SK-N-SH (cell line): ENCODE measurements around the gene CERKL. TPM values are rescaled to one million over a fixed set of nuclear protein-coding genes. Genes with fewer than 3 reads are reported as not detected.

Experiments used
- CTCF ChIA-PET: fragments of 300-600, 350-600 bp; formaldehyde crosslinking; extraction: SDS; loops from one replicate; lab custom pipeline; 2021; lab: Yijun Ruan, JAX
- POLR2A ChIA-PET: fragments of 350-600 bp; sonication (Branson Sonifier 250); formaldehyde crosslinking; extraction: SDS; loops from one replicate; lab custom pipeline; 2020; ENCODE audit warnings: antibody characterized with exemption, inconsistent platforms; lab: Yijun Ruan, JAX
- DNase-seq: peaks from one replicate; pipeline ENCODE4 v3.0.0; 2012
- H2AFZ ChIP-seq: fragments of 200-600 bp; sonication (generic); 2 replicates; pipeline ENCODE4 v1.8.1; 2016; ENCODE audit warnings: antibody characterized with exemption, mild to moderate bottlenecking, low read depth
- H3F3A ChIP-seq: fragments of 200-600 bp; sonication (generic); replicated peaks from 2 replicates; pipeline ENCODE3; 2016; ENCODE audit warnings: antibody characterized with exemption, mild to moderate bottlenecking; ENCODE audit not compliant: insufficient read depth
- H3K27ac ChIP-seq, 2 experiments: fragments of 200-500 bp in 1 of 2; fragments of 200-600 bp in 1 of 2; sonication (Bioruptor generic) in 1 of 2; sonication (generic), shearing (Covaris generic) in 1 of 2; 2 replicates each; pipeline versions ENCODE4 v1.5.1 to v1.6.1; 2014 to 2016; ENCODE audit warnings: low read depth in 2 of 2, inconsistent platforms in 1 of 2, low read length in 1 of 2, mild to moderate bottlenecking in 1 of 2, mixed read lengths in 1 of 2
- H3K27me3 ChIP-seq: fragments of 200-600 bp; sonication (generic), shearing (Covaris generic); 2 replicates; pipeline ENCODE4 v1.6.1; 2016; ENCODE audit warnings: mixed run types; ENCODE audit not compliant: insufficient read depth
- H3K36me3 ChIP-seq, 2 experiments: fragments of 200-500 bp in 1 of 2; fragments of 200-600 bp in 1 of 2; sonication (Bioruptor generic) in 1 of 2; sonication (generic) in 1 of 2; replicated peaks in 1 of 2; 2 replicates each; pipeline versions ENCODE3 to v1.5.1; 2014 to 2016; ENCODE audit warnings: low read length in 1 of 2, mild to moderate bottlenecking in 1 of 2; ENCODE audit not compliant: insufficient read depth in 2 of 2, control insufficient read depth in 1 of 2
- H3K4me1 ChIP-seq, 2 experiments: fragments of 200-500 bp in 1 of 2; fragments of 200-600 bp in 1 of 2; sonication (Bioruptor generic) in 1 of 2; sonication (generic), shearing (Covaris generic) in 1 of 2; 2 replicates each; pipeline versions ENCODE4 v1.5.1 to v1.6.1; 2014 to 2016; ENCODE audit warnings: low read depth in 1 of 2, low read length in 1 of 2, mixed run types in 1 of 2; ENCODE audit not compliant: insufficient read depth in 2 of 2, control insufficient read depth in 1 of 2
- H3K4me2 ChIP-seq: fragments of 200-600 bp; sonication (generic), shearing (Covaris generic); 2 replicates; pipeline ENCODE4 v1.6.1; 2017; ENCODE audit warnings: mixed run types
- H3K4me3 ChIP-seq, 2 experiments: fragments of 200-500 bp in 1 of 2; fragments of 200-600 bp in 1 of 2; sonication (Bioruptor generic) in 1 of 2; sonication (generic), shearing (Covaris generic) in 1 of 2; 2 replicates each; pipeline versions ENCODE4 v1.5.1 to v1.8.1; 2014 to 2016; ENCODE audit warnings: low read depth in 2 of 2, inconsistent platforms in 1 of 2, low read length in 1 of 2, mild to moderate bottlenecking in 1 of 2, mixed read lengths in 1 of 2, moderate library complexity in 1 of 2
- H3K79me2 ChIP-seq: fragments of 200-600 bp; sonication (generic); 2 replicates; pipeline ENCODE4 v1.8.1; 2017; ENCODE audit warnings: mild to moderate bottlenecking; ENCODE audit not compliant: insufficient read depth
- H3K9ac ChIP-seq: fragments of 200-600 bp; sonication (generic); 2 replicates; pipeline ENCODE4 v1.6.1; 2017; ENCODE audit warnings: mixed run types
- H3K9me2 ChIP-seq: fragments of 200-600 bp; sonication (generic); 2 replicates; pipeline ENCODE4 v1.6.1; 2017; ENCODE audit warnings: mixed run types
- H3K9me3 ChIP-seq: fragments of 200-600 bp; sonication (generic); 2 replicates; pipeline ENCODE4 v1.6.1; 2017; ENCODE audit warnings: mixed run types, mild to moderate bottlenecking, moderate library complexity
- H4K20me1 ChIP-seq: fragments of 200-600 bp; sonication (generic); 2 replicates; pipeline ENCODE4 v1.6.1; 2017; ENCODE audit warnings: mild to moderate bottlenecking, mixed run types; ENCODE audit not compliant: insufficient read depth
- CHD2 ChIP-seq: fragments of 150-350 bp; IDR thresholded peaks from 2 replicates; pipeline ENCODE4 v1.6.1; 2018; ENCODE audit warnings: low read length; ENCODE audit not compliant: partially characterized antibody
- ELF1 ChIP-seq: IDR thresholded peaks from 2 replicates; pipeline ENCODE4 v1.4.0; 2012
- FOSL2 ChIP-seq: IDR thresholded peaks from 2 replicates; pipeline ENCODE4 v1.4.0; 2012; ENCODE audit warnings: low read depth, mild to moderate bottlenecking, moderate library complexity, borderline replicate concordance
- GATA2 ChIP-seq: sonication (generic); formaldehyde crosslinking; IDR thresholded peaks from 2 replicates; pipeline ENCODE4 v1.5.0; 2020; ENCODE audit warnings: mild to moderate bottlenecking, missing genetic modification reagents
- MXI1 ChIP-seq: IDR thresholded peaks from 2 replicates; pipeline ENCODE4 v1.6.1; 2012; ENCODE audit warnings: mild to moderate bottlenecking, low read depth, low read length, improper control_type of control experiment
- RFX5 ChIP-seq: IDR thresholded peaks from 2 replicates; pipeline ENCODE4 v1.6.1; 2012; ENCODE audit warnings: mild to moderate bottlenecking, improper control_type of control experiment, low read length
- RXRA ChIP-seq: IDR thresholded peaks from 2 replicates; pipeline ENCODE4 v1.4.0; 2012; ENCODE audit warnings: low read depth, mild to moderate bottlenecking, borderline replicate concordance
- TAF1 ChIP-seq: IDR thresholded peaks from 2 replicates; pipeline ENCODE4 v1.6.1; 2012; ENCODE audit warnings: low read depth, mild to moderate bottlenecking, low read length, moderate library complexity, borderline replicate concordance
- YY1 ChIP-seq: IDR thresholded peaks from 2 replicates; pipeline ENCODE4 v1.4.0; 2012; ENCODE audit warnings: low read depth, mild to moderate bottlenecking
- WGBS: methylation state at CpG from one replicate; pipeline ENCODE4 v1.1.6; 2017; ENCODE audit warnings: low lambda C conversion rate; 5-methylcytosine and 5-hydroxymethylcytosine counted together
- polyA plus RNA-seq, 3 experiments: library from polyadenylated mRNA; depleted of rRNA; stranded (reverse); fragments of >200 nt; gene quantifications; 2 replicates each; pipeline ENCODE4 v1.2.3, GENCODE V29; 2012
- TF ChIP-seq, protein P1 (sequence below): IDR thresholded peaks from 2 replicates; pipeline ENCODE4 v1.4.0; 2012; ENCODE audit warnings: low read depth, borderline replicate concordance
- TF ChIP-seq, protein P2 (sequence below): IDR thresholded peaks from 2 replicates; pipeline ENCODE4 v1.4.0; 2012; ENCODE audit warnings: low read depth

Gene CERKL
- polyA plus RNA-seq, 1 of the 3 experiments (the other 2 are of a cell fraction), result 0.07 TPM

GRCh38 chr2:181697126-181697525 is 40.2 kb upstream of the CERKL start:
- TF ChIP-seq, protein P1, sequence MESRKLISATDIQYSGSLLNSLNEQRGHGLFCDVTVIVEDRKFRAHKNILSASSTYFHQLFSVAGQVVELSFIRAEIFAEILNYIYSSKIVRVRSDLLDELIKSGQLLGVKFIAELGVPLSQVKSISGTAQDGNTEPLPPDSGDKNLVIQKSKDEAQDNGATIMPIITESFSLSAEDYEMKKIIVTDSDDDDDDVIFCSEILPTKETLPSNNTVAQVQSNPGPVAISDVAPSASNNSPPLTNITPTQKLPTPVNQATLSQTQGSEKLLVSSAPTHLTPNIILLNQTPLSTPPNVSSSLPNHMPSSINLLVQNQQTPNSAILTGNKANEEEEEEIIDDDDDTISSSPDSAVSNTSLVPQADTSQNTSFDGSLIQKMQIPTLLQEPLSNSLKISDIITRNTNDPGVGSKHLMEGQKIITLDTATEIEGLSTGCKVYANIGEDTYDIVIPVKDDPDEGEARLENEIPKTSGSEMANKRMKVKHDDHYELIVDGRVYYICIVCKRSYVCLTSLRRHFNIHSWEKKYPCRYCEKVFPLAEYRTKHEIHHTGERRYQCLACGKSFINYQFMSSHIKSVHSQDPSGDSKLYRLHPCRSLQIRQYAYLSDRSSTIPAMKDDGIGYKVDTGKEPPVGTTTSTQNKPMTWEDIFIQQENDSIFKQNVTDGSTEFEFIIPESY, result no peak
- TF ChIP-seq ELF1 (no peak), MXI1 (no peak), YY1 (no peak), TAF1 (no peak)
- Histone ChIP-seq H3K36me3 (no peaks in the 10 kb centered on the region), H3K9ac (no peak overlapping the region), H3K4me3 (no peak overlapping the region), H3F3A (no peaks in the 10 kb centered on the region), H4K20me1 (no peaks in the 10 kb centered on the region), H3K79me2 (no peaks in the 10 kb centered on the region), H3K27ac (no peak overlapping the region), H3K9me3 (no peaks in the 10 kb centered on the region), H3K4me1 (no peaks in the 10 kb centered on the region), H3K27me3 (no peaks in the 10 kb centered on the region), H3K9me2 (no peaks in the 10 kb centered on the region), H2AFZ (no peak overlapping the region; the same call in 1 of the 2 replicates), H3K4me2 (no peak overlapping the region)
- WGBS, result 62% methylated on average over 6 of the region's 6 CpGs
- POLR2A ChIA-PET, result no interaction called here
- no peak for DNase-seq
- CTCF ChIA-PET, result interaction anchor here (1.1 to 2.1 kb wide), 4 partner anchors 18 to 128 kb away, joined by 3 to 6 read pairs (median 4); no protein-coding TSS in a partner anchor

GRCh38 chr2:181694271-181694670 is 37.4 kb upstream of the CERKL start:
- H3K4me1 ChIP-seq, result no peaks in the 10 kb centered on the region
- H3F3A ChIP-seq, result no peaks in the 10 kb centered on the region
- H3K9me3 ChIP-seq, result no peaks in the 10 kb centered on the region
- ChIA-PET CTCF (interaction anchor here (1.0 to 2.2 kb wide), 2 partner anchors 20 to 121 kb away, joined by 3 to 8 read pairs; no protein-coding TSS in a partner anchor), POLR2A (no interaction called here)
- no peak for DNase-seq
- H4K20me1 ChIP-seq, result no peaks in the 10 kb centered on the region
- no peaks in the 10 kb centered on the region for H3K36me3 ChIP-seq
- no peak overlapping the region for H3K4me2 ChIP-seq
- no peak overlapping the region for H3K27ac ChIP-seq
- H3K27me3 ChIP-seq, result no peaks in the 10 kb centered on the region
- WGBS, result 92% methylated on average over 14 of the region's 17 CpGs
- no peak overlapping the region for H3K4me3 ChIP-seq
- no peaks in the 10 kb centered on the region for H3K9me2 ChIP-seq
- no peak overlapping the region for H3K9ac ChIP-seq
- H2AFZ ChIP-seq, result no peak overlapping the region
- H3K79me2 ChIP-seq, result no peaks in the 10 kb centered on the region
- TF ChIP-seq RFX5 (no peak), YY1 (no peak), RXRA (no peak), GATA2 (CRISPR knock-in tag) (no peak)

- Histone ChIP-seq H3K4me2 (no peak overlapping the region), H2AFZ (no peak overlapping the region), H3K4me1 (no peaks in the 10 kb centered on the region), H3K27me3 (no peaks in the 10 kb centered on the region), H4K20me1 (no peaks in the 10 kb centered on the region), H3F3A (no peaks in the 10 kb centered on the region), H3K79me2 (no peaks in the 10 kb centered on the region), H3K27ac (no peak overlapping the region), H3K9me2 (no peaks in the 10 kb centered on the region), H3K4me3 (no peak overlapping the region), H3K9me3 (no peaks in the 10 kb centered on the region), H3K36me3 (no peaks in the 10 kb centered on the region), H3K9ac (no peak overlapping the region)
- DNase-seq, result no peak
- POLR2A ChIA-PET, result no interaction called here
- WGBS, result 80% methylated on average over 2 of the region's 2 CpGs
- CTCF ChIA-PET, result interaction anchor here (1.1 to 1.7 kb wide), 2 partner anchors 49 to 118 kb away, joined by 3 to 7 read pairs; no protein-coding TSS in a partner anchor
- TF ChIP-seq RXRA (no peak), FOSL2 (no peak), CHD2 (no peak)
- TF ChIP-seq, protein P2, sequence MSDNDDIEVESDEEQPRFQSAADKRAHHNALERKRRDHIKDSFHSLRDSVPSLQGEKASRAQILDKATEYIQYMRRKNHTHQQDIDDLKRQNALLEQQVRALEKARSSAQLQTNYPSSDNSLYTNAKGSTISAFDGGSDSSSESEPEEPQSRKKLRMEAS, result no peak
Observed at GRCh38 chr2:181690860-181691259, 34.0 kb upstream of the CERKL start.
